Measurements from ENCODE around the gene OPRD1.
"Not testable (repeated sequence)": the region's sequence is repeated elsewhere in the genome, so short reads cannot be mapped to it uniquely, and the experiment has no call there.

DNA sequence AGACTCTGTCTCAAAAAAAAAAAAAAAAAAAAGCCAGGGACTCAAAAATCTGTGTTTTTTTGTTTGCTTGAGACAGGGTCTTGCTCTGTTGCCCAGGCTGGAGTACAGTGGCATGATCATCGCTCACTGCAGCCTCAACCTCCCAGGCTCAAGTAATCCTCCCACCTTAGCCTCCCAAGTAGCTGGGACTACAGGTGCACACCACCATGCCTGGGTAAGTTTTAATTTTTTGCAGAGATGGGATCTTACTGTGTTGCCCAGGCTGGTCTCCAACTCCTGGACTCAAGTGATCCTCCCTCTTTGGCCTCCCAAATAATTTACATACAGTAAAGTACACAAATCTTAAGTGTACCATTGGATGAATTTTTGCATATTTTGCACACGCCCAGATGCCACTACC lies 20.0 kb upstream of the OPRD1 start:
- TF ChIP-seq, protein P1, sequence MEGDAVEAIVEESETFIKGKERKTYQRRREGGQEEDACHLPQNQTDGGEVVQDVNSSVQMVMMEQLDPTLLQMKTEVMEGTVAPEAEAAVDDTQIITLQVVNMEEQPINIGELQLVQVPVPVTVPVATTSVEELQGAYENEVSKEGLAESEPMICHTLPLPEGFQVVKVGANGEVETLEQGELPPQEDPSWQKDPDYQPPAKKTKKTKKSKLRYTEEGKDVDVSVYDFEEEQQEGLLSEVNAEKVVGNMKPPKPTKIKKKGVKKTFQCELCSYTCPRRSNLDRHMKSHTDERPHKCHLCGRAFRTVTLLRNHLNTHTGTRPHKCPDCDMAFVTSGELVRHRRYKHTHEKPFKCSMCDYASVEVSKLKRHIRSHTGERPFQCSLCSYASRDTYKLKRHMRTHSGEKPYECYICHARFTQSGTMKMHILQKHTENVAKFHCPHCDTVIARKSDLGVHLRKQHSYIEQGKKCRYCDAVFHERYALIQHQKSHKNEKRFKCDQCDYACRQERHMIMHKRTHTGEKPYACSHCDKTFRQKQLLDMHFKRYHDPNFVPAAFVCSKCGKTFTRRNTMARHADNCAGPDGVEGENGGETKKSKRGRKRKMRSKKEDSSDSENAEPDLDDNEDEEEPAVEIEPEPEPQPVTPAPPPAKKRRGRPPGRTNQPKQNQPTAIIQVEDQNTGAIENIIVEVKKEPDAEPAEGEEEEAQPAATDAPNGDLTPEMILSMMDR (conservative IDR thresholded peaks at IDR 0.05; ENCODE audit: low read depth, low read length) = not testable (repeated sequence)
- TF ChIP-seq POLR2A (IDR thresholded peaks at IDR 0.05; ENCODE audit: low read depth, low read length); CEBPB (IDR thresholded peaks at IDR 0.05; ENCODE audit: low read depth, low read length); FOS (IDR thresholded peaks at IDR 0.05; ENCODE audit: low read depth, low read length); NFE2L2 (IDR thresholded peaks at IDR 0.05; ENCODE audit: low read depth, low read length); MXI1 (IDR thresholded peaks at IDR 0.05; ENCODE audit: borderline replicate concordance, low read depth, low read length): not testable (repeated sequence)
